NCI-H2196 treated with DMSO at 0.1 percent for 48 hours (cell line): ENCODE results near the gene AKNA.

Experiments used
- DNase-seq: peaks from one replicate; lab custom pipeline; 2025; ENCODE audit not compliant: unreplicated experiment; lab: John Stamatoyannopoulos, UW

Gene AKNA

GRCh38 chr9:114288193-114289091, 99.3 kb downstream of the AKNA start:
- DNase-seq, result no peak

- DNase-seq, result no peak
These were observed 100.0 kb downstream of the AKNA start for GRCh38 chr9:114287763-114288192.

GRCh38 chr9:114287001-114287762, 100.6 kb downstream of the AKNA start:
- DNase-seq, result no peak

GRCh38 chr9:114286146-114286679, 101.6 kb downstream of the AKNA start:
- DNase-seq, result no peak

GRCh38 chr9:114285166-114285867, 102.5 kb downstream of the AKNA start:
- DNase-seq, result no peak

GRCh38 chr9:114284316-114285060, 103.3 kb downstream of the AKNA start:
- no peak for DNase-seq
